Naive B cell (primary cell): Measurements from ENCODE around the gene NKX1-2. TPM values are rescaled to one million over a fixed set of nuclear protein-coding genes. Genes with fewer than 3 reads are reported as not detected.
"Not testable (repeated sequence)": the region's sequence is repeated elsewhere in the genome, so short reads cannot be mapped to it uniquely, and the experiment has no call there.

ENCODE experiments used
- ATAC-seq, 2 donors: fragments of 150-1000 bp; cut with Tn5 transposase; 2 replicates each; pipeline ENCODE4 v1.10.0; 2021; ENCODE audit warnings: low read depth in 2 of 2, mild to moderate bottlenecking in 2 of 2, moderate library complexity in 2 of 2
- DNase-seq: peaks from one replicate; pipeline ENCODE4 v3.0.0; 2022
- H3K27ac Mint-ChIP-seq, 6 donors: one replicate each; pipeline ENCODE4 v1.8.0; 2020 to 2022; ENCODE audit warnings: mild to moderate bottlenecking in 6 of 6, mixed read lengths in 6 of 6, moderate library complexity in 5 of 6, inconsistent platforms in 2 of 6
- H3K27me3 Mint-ChIP-seq, 3 donors: one replicate each; pipeline ENCODE4 v1.8.0; 2021 to 2022; ENCODE audit warnings: mixed read lengths in 3 of 3, mild to moderate bottlenecking in 1 of 3
- H3K36me3 Mint-ChIP-seq, 2 donors: one replicate each; pipeline ENCODE4 v1.8.0; 2020 to 2022; ENCODE audit warnings: mixed read lengths in 2 of 2, inconsistent platforms in 1 of 2, mild to moderate bottlenecking in 1 of 2
- H3K4me1 Mint-ChIP-seq, 3 donors: one replicate each; pipeline ENCODE4 v1.8.0; 2020 to 2022; ENCODE audit warnings: mixed read lengths in 3 of 3, inconsistent platforms in 1 of 3, mild to moderate bottlenecking in 1 of 3, moderate library complexity in 1 of 3
- H3K4me3 Mint-ChIP-seq, 8 donors: one replicate each; pipeline ENCODE4 v1.8.0; 2020 to 2022; ENCODE audit warnings: mild to moderate bottlenecking in 8 of 8, mixed read lengths in 8 of 8, moderate library complexity in 8 of 8, inconsistent platforms in 2 of 8
- H3K9me3 Mint-ChIP-seq, 7 donors: one replicate each; pipeline ENCODE4 v1.8.0; 2020 to 2022; ENCODE audit warnings: mixed read lengths in 7 of 7, mild to moderate bottlenecking in 5 of 7, inconsistent platforms in 2 of 7, moderate library complexity in 1 of 7
- polyA plus RNA-seq, 6 donors: library from polyadenylated mRNA; unstranded; fragments of 300-500 nt; fragmentation: Illumina TruSeq; gene quantifications; one replicate each; pipeline ENCODE4 v1.2.3, GENCODE V29; 2021; ENCODE audit warnings: low read depth in 6 of 6

The NKX1-2 gene
- polyA plus RNA-seq, 6 donors from 2014 or later = not detected

DNA sequence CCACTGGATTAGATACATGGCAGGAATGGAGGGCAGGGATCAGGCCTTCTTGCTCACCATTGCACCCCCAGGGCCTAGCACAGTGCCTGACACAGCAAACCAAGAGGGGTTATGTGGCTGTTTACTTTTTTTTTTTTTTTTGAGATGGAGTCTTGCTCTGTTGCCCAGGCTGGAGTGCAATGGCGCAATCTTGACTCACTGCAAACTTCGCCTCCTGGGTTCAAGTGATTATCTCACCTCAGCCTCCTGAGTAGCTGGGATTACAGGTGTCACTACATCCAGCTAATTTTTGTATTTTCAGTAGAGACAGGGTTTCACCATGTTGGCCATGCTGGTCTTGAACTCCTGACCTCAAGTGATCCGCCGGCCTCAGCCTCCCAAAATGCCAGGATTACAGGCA is 14.2 kb downstream of the NKX1-2 start:
- H3K4me3 Mint-ChIP-seq, ATAC-seq, H3K9me3 Mint-ChIP-seq, H3K36me3 Mint-ChIP-seq, DNase-seq, H3K4me1 Mint-ChIP-seq, H3K27ac Mint-ChIP-seq: not testable (repeated sequence)
- H3K27me3 Mint-ChIP-seq = peaks cover 13 to 26% (median 18%) of the 10 kb centered on the region in 3 donors

DNA sequence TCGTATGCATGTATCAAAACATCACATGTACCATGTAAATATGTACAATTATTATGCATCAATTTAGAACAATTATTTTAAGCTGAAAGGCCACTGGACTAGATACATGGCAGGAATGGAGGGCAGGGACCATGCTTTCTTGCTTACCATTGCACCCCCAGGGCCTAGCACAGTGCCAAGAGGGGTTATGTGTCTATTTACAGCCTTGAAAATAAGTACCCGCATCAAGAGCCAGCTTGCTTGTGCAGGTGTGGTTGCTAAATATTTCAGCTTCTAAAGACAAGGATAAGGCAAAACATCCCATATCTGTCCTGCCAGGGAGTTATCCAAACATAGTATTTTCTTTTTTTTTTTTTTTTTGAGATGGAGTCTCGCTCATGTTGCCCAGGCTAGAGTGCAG is 16.4 kb downstream of the NKX1-2 start:
- no peaks in the 10 kb centered on the region for H3K9me3 Mint-ChIP-seq
- ATAC-seq (no peak), DNase-seq (no peak)
- H3K4me3 Mint-ChIP-seq = no peak overlapping the region
- no peak overlapping the region for H3K27ac Mint-ChIP-seq
- no peaks in the 10 kb centered on the region for H3K36me3 Mint-ChIP-seq
- peaks cover 16 to 30% (median 19%) of the 10 kb centered on the region in 3 donors for H3K27me3 Mint-ChIP-seq
- peaks cover 0 to 5% (median 0%) of the 10 kb centered on the region in 3 donors for H3K4me1 Mint-ChIP-seq

DNA sequence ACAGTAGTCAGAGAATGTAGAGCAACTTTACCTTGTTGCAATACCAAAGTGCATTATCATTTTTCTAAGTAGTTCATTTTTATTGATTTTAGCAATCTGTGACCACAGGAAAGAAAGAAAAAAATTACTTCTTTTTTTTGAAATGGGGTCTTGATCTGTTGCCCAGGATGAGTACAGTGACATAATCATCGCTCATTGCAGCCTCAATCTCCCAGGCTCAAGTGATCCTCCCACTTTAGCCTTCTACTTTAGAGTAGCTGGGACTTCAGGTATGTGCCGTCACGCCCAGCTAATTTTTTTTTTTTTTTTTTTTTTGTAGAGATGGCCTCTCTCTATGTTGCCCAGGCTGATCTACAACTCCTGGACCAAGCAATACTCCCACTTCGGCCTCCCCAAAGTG is 19.8 kb downstream of the NKX1-2 start:
- Mint-ChIP-seq H3K9me3 (no peaks in the 10 kb centered on the region), H3K27ac (no peak overlapping the region), H3K27me3 (peaks cover 25 to 44% (median 29%) of the 10 kb centered on the region in 3 donors), H3K4me3 (no peak overlapping the region), H3K4me1 (no peaks in the 10 kb centered on the region), H3K36me3 (no peaks in the 10 kb centered on the region)
- DNase-seq (no peak), ATAC-seq (no peak)

DNA sequence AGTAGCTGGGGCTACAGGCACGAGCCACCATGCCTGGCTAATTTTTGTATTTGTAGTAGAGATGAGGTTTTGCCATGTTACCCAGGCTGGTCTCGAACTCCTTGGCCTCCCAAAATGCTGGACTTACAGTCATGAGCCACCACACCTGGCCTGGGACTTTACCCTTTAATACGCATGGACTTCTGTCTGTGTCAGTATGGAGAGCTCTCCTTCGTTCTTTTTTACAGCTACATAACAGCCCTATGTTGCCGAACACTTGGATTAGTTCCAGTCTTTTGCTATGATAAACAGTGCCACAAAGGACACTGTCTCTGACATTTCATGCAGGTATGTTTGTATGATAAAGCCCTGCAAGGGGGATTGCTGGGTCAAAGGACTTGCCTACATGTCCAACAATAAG is 20.3 kb downstream of the NKX1-2 start:
- Mint-ChIP-seq H3K27ac (no peak overlapping the region), H3K9me3 (no peaks in the 10 kb centered on the region)

DNA sequence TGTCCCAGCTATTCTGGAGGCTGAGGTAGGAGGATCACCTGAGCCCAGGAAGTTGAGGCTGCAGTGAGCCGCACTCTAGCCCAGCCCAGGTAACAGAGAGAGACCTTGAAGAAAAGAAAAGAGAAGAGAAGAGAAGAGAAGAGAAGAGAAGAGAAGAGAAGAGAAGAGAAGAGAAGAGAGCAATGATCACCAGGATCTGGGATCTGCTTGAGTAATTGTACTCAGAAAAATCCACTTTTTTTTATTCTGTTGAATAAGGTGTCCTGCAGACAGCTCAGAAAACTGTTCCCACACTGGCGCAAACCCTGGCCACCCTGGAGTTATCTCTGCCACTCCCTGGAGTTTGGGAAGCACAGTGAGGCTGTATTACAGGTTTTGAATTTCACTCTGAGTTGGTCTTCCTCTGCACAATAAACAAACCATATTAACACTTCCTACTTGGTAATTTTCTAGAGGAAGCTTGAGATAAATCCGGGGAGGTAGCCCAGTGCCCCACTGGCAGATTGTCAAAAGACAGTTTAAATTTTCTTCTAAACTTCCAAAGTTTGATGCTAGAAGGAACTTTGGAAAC is 21.5 kb downstream of the NKX1-2 start:
- DNase-seq (no peak), ATAC-seq (no peak)
- Mint-ChIP-seq H3K36me3 (peaks cover 0 to 4% of the 10 kb centered on the region in 2 donors), H3K4me3 (no peak overlapping the region), H3K27me3 (peaks cover 31 to 58% (median 37%) of the 10 kb centered on the region in 3 donors), H3K9me3 (no peaks in the 10 kb centered on the region), H3K27ac (no peak overlapping the region), H3K4me1 (no peaks in the 10 kb centered on the region)

More for the DNA sequence above, 20.3 kb downstream of the NKX1-2 start:
- ATAC-seq = no peak
- no peaks in the 10 kb centered on the region for H3K4me1 Mint-ChIP-seq
- no peaks in the 10 kb centered on the region for H3K36me3 Mint-ChIP-seq
- DNase-seq = no peak
- H3K4me3 Mint-ChIP-seq = no peak overlapping the region
- H3K27me3 Mint-ChIP-seq = peaks cover 25 to 45% (median 29%) of the 10 kb centered on the region in 3 donors

DNA sequence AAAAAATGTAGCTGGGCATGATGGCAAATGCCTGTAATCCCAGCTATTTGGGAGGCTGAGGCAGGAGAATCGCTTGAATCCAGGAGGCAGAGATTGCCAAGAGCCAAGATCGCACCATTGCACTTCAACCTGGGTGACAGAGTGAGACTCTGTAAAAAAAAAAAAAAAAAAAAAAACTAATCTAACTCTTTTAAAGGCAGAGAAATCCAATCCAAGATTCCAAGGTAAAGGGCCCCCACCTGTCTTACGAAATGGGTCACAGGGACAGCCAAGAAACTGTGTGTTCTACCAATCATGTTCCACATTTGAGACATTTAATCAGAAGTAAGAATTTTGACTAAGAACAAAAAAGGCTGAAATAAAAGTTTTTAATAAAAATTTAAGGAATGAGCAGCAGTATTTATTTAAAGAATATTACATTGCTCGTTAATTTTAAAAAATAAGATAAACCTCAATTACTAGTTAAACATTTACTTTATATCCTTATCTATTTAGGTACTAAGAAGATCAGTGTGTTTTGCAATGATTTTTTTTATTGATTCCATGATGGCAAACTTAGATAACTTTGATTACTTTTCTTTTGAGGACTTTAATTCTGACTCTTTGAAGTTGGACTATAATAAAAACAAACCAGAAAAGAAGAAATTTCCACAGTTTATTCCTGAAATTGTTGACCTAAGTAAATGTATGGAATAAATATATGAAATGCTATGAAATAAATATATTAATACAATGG is 24.4 kb downstream of the NKX1-2 start:
- no peak overlapping the region for H3K4me3 Mint-ChIP-seq
- peaks cover 0 to 4% of the 10 kb centered on the region in 2 donors for H3K36me3 Mint-ChIP-seq
- no peak overlapping the region for H3K27ac Mint-ChIP-seq
- H3K27me3 Mint-ChIP-seq = peaks cover 35 to 63% (median 41%) of the 10 kb centered on the region in 3 donors
- ATAC-seq = no peak
- no peaks in the 10 kb centered on the region for H3K9me3 Mint-ChIP-seq
- no peaks in the 10 kb centered on the region for H3K4me1 Mint-ChIP-seq
- DNase-seq = no peak

DNA sequence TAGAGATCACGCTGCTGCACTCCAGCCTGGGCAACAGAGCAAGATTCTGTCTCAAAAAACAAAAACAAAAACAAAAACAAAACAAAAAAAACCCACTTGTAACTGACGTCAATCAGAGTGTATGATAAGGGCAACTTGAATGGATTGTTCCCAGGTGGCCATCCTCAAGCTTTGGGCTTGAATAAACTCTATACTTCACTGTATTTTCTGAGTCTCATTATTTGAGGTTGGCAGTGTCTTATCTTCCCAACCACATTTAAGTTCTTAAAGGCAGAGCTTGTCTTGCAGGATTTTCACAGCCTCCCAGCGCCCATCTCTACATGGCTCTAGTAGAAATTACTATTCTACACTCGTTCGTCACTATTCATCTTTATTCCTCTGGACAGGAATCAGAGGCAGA is 26.0 kb downstream of the NKX1-2 start:
- Mint-ChIP-seq H3K27me3 (peaks cover 30 to 62% (median 32%) of the 10 kb centered on the region in 3 donors), H3K9me3 (no peaks in the 10 kb centered on the region), H3K4me3 (no peak overlapping the region), H3K4me1 (peaks cover 3 to 7% (median 4%) of the 10 kb centered on the region in 3 donors), H3K27ac (no peak overlapping the region), H3K36me3 (peaks cover 0 to 4% of the 10 kb centered on the region in 2 donors)
- no peak for ATAC-seq
- no peak for DNase-seq

DNA sequence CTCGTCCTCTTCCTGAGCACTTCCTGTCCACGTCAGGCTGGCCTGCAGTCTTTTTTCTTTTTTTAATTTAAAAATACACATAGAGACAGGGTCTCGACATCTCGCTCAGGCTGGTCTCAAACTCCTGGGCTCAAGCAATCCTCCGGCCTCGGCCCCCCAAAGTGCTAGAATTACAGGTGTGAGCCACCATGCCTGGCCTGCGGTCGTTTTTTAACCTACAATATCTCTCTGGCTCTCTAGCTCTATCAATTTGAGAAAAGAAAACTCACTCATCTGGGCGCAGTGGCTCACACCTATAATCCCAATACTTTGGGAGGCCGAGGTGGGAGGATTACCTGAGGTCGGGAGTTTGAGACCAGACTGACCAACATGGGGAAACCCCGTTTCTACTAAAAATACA is 27.1 kb downstream of the NKX1-2 start:
- Mint-ChIP-seq H3K36me3 (peaks cover 0 to 4% of the 10 kb centered on the region in 2 donors), H3K9me3 (no peaks in the 10 kb centered on the region), H3K4me3 (no peak overlapping the region), H3K4me1 (peaks cover 4 to 13% (median 6%) of the 10 kb centered on the region in 3 donors), H3K27ac (no peak overlapping the region), H3K27me3 (peaks cover 21 to 51% (median 32%) of the 10 kb centered on the region in 3 donors)
- DNase-seq = no peak
- ATAC-seq = no peak

DNA sequence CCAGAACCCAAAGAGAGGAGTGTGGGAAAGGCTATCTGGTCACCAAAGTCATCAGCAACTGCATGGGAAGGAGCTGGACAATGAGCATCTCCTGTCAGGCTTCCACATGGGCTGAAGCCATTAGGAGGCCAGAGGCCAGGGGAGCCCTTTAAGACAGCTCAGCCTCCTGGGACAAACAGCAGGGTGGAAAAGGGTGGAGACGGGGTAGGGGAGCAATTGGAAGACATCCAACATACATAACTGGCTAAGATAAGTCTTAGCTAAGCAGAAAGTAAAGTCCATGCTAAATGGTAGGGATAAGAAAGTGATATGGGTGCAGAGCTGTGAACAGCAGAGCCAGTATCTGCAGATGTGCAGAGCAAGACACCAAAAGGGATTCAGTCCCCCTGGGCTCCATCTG is 29.6 kb downstream of the NKX1-2 start:
- H3K27ac Mint-ChIP-seq = peak overlapping the region in 1 of 6 donors; percentile 26
- H3K27me3 Mint-ChIP-seq = peaks cover 18 to 35% (median 19%) of the 10 kb centered on the region in 3 donors
- H3K36me3 Mint-ChIP-seq = peaks cover 0 to 4% of the 10 kb centered on the region in 2 donors
- H3K9me3 Mint-ChIP-seq = no peaks in the 10 kb centered on the region
- DNase-seq (no peak), ATAC-seq (no peak)
- H3K4me1 Mint-ChIP-seq = peaks cover 4 to 22% (median 11%) of the 10 kb centered on the region in 3 donors
- peak overlapping the region in 2 of 8 donors; percentile 17 to 50 for H3K4me3 Mint-ChIP-seq

DNA sequence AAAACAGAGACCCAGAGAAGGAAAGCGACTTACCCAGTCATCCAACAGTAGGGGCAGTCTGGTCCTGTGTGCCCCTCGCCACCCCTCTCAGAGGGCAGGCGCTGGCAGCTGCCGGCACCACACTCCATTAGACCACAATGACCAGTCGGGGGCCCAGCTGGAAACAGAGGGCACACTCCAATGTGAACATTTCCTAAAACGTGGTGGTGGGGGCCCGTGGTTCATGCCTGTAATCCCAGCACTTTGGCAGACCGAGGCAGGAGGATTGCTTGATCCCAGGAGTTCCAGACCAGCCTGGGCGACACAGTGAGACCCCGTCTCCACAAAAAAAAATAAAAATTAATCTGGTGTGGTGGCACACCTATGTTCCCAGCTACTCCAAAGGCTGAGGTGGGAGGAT is 30.2 kb downstream of the NKX1-2 start:
- Mint-ChIP-seq H3K4me3 (peak overlapping the region; percentile 78 to 95 (median 87)), H3K27me3 (peaks cover 18 to 34% (median 19%) of the 10 kb centered on the region in 3 donors), H3K27ac (peak overlapping the region in 4 of 6 donors; percentile 42 to 90 (median 58)), H3K9me3 (no peaks in the 10 kb centered on the region), H3K36me3 (peaks cover 0 to 4% of the 10 kb centered on the region in 2 donors), H3K4me1 (peaks cover 4 to 22% (median 13%) of the 10 kb centered on the region in 3 donors)
- DNase-seq = no peak
- no peak for ATAC-seq

DNA sequence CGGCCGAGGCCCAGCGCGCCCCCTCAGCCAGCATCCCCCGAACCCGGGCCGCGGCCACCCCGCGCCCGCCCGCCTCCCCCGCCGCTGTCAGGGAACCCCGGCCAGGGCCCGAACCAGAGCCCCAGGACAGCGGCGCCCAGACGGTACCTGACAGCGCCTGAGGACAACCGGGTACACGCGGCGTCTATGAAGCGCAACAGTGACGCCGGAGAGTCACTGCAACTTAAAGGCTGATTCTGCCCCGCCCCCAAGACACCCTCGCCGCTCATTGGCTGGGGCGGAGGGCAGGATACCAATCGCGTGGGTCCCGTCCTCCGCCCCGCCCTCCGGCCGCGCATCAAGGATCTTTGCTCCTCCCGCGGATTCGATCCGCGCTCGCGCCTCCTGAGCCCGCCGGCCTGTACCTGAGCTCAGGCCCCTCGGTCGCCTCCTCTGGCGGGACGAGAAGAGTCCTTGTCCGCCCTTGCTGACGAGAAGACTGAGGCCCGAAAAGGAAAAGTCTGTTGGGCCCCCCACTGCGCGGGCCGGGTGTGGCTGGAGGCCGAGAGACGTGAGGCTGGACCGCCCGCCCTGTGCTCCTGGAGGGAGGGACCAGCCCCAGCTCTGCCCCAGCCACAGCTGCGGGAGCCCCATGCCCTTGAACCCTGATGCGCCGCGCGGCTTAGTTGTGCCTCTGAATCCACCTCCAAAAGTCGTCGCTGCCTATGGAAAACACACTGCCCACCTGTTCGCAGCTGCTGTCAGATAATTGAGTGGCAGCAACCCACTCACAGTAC is 30.9 kb downstream of the NKX1-2 start, which contains the start of gene OAT:
OAT (minus strand) TSS at position 198 of the 776 bp plus-strand sequence. CDS start 6,752 bp downstream, outside the sequence.
- Mint-ChIP-seq H3K9me3 (no peaks in the 10 kb centered on the region), H3K36me3 (no peaks in the 10 kb centered on the region), H3K27ac (peak within 1 kb of the TSS; percentile 67 to 95 (median 90)), H3K4me1 (peaks cover 4 to 22% (median 13%) of the 10 kb centered on the region in 3 donors), H3K4me3 (peak within 1 kb of the TSS; percentile 78 to 95 (median 88)), H3K27me3 (peaks cover 12 to 27% (median 12%) of the 10 kb centered on the region in 3 donors)
- peak; percentile 97 for DNase-seq
- ATAC-seq = peak; percentile 94 to 95

DNA sequence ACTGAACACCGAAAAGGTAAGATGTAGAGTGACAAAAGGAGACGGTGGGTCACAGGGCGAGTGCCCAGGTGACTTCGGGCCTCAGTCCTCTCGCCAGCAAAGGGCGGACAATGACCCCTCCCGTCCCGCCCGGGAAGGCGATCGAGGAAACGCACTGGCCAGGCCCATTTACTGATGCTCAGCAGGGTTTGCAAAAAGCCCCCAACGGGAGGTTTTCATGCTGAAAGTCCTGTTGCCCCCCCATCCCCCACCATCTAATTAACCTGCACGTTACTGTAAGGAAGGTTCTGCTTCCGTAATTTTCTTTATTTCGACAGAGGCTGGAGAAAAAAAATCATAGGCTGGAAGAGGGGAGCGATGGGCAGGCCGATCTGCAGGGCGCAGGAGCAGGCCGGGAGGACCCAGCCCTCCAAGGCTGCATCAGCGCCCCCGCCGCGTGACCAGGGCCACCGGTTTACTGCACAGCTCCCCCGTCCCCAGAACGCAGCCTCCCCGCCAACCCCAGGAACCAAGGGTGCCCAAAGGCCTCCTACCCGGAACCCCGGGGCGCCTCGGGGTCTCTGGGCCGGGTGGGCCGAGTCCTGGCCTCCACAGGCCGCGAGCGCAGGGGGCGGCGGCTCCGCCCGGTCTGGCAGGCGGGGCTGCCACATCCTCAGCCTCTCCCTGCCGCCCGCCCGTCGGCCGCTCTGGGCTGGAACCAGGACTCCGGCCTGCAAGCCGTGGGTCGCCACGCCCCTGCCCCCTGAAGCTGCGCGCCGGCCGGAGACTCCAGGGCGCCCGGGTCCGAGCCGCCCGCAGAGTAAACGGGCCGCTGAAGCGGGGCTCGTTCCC is 31.7 kb downstream of the NKX1-2 start:
- Mint-ChIP-seq H3K4me3 (peak overlapping the region; percentile 78 to 95 (median 84)), H3K27ac (peak overlapping the region in 5 of 6 donors; percentile 14 to 85 (median 52)), H3K27me3 (peaks cover 10 to 20% (median 10%) of the 10 kb centered on the region in 3 donors), H3K36me3 (no peaks in the 10 kb centered on the region), H3K4me1 (peaks cover 4 to 22% (median 15%) of the 10 kb centered on the region in 3 donors), H3K9me3 (no peaks in the 10 kb centered on the region)
- ATAC-seq = peak; percentile 22 to 29
- DNase-seq = peak; percentile 51
